ENCODE measurements around the gene TBC1D1. TPM values are rescaled to one million over a fixed set of nuclear protein-coding genes. Genes with fewer than 3 reads are reported as not detected.
A peak's percentile ranks its signal among the peaks of the same experiment; 100 is the strongest.

TBC1D1 gene
- total RNA-seq, 1 experiment from 2014 or later: 56.0 TPM

DNA sequence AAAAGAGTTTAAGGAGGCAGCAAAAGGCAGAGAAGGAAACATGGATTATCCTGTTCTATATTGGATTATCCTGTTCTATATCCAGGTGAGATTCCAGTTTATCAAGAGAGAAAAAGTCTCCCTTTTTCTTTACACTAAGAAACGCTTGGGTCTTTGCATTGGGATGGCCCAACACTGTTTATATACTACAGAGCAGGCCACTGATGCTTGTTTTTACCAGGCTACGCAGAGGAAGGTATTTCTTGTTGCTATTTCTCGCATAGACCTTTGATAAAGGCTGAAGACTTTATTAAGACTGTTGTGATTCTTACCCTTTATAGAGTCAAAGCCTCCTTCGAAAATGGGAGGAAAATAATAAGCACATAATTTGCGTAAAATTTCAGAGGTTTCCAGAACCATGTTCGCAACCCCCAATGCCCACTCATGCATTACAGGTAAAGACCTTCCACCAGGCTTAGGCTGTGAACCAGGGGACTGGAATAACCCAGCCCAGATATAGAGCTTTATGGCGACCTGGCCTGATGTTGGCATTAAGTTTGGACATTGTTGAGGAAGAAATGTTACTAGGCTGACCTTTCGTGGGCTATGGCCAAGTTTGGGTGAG lies 287.6 kb downstream of the TBC1D1 start:
- in situ Hi-C loops (cut with HindIII; ENCODE audit: low pct_unique_long_range_greater_than_20kb, low sequenced_read_pairs) (no loop called here), intact Hi-C loops (cut with micrococcal nuclease; ENCODE audit: unreplicated experiment) (loop anchor here (2.0 to 10.0 kb wide), 2 partner anchors 104 to 552 kb away; no protein-coding TSS in a partner anchor)
- TF ChIP-seq, protein P1, sequence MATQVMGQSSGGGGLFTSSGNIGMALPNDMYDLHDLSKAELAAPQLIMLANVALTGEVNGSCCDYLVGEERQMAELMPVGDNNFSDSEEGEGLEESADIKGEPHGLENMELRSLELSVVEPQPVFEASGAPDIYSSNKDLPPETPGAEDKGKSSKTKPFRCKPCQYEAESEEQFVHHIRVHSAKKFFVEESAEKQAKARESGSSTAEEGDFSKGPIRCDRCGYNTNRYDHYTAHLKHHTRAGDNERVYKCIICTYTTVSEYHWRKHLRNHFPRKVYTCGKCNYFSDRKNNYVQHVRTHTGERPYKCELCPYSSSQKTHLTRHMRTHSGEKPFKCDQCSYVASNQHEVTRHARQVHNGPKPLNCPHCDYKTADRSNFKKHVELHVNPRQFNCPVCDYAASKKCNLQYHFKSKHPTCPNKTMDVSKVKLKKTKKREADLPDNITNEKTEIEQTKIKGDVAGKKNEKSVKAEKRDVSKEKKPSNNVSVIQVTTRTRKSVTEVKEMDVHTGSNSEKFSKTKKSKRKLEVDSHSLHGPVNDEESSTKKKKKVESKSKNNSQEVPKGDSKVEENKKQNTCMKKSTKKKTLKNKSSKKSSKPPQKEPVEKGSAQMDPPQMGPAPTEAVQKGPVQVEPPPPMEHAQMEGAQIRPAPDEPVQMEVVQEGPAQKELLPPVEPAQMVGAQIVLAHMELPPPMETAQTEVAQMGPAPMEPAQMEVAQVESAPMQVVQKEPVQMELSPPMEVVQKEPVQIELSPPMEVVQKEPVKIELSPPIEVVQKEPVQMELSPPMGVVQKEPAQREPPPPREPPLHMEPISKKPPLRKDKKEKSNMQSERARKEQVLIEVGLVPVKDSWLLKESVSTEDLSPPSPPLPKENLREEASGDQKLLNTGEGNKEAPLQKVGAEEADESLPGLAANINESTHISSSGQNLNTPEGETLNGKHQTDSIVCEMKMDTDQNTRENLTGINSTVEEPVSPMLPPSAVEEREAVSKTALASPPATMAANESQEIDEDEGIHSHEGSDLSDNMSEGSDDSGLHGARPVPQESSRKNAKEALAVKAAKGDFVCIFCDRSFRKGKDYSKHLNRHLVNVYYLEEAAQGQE (IDR thresholded peaks at IDR 0.05; ENCODE audit: insufficient read depth in 1 of 2, low read depth in 2 of 2, low read length in 1 of 2): no peak
- TF ChIP-seq TCF7L2 (IDR thresholded peaks at IDR 0.05; ENCODE audit: low read depth, low read length): no peak
- no peak for TF ChIP-seq SIN3A (IDR thresholded peaks at IDR 0.05; ENCODE audit: borderline replicate concordance, insufficient read depth, low read depth, low read length)
- TF ChIP-seq, protein P2, sequence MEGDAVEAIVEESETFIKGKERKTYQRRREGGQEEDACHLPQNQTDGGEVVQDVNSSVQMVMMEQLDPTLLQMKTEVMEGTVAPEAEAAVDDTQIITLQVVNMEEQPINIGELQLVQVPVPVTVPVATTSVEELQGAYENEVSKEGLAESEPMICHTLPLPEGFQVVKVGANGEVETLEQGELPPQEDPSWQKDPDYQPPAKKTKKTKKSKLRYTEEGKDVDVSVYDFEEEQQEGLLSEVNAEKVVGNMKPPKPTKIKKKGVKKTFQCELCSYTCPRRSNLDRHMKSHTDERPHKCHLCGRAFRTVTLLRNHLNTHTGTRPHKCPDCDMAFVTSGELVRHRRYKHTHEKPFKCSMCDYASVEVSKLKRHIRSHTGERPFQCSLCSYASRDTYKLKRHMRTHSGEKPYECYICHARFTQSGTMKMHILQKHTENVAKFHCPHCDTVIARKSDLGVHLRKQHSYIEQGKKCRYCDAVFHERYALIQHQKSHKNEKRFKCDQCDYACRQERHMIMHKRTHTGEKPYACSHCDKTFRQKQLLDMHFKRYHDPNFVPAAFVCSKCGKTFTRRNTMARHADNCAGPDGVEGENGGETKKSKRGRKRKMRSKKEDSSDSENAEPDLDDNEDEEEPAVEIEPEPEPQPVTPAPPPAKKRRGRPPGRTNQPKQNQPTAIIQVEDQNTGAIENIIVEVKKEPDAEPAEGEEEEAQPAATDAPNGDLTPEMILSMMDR (IDR thresholded peaks at IDR 0.05): no peak
- ATAC-seq: no peak
- Histone ChIP-seq H3K36me3 (ENCODE audit: control insufficient read depth, insufficient read depth, low read length) (no peaks in the 10 kb centered on the region), H3K27me3 (ENCODE audit: control insufficient read depth, insufficient read depth, low read length) (no peaks in the 10 kb centered on the region), H3K4me1 (ENCODE audit: control insufficient read depth, insufficient read depth, low read length) (no peaks in the 10 kb centered on the region), H3K27ac (ENCODE audit: low read length) (no peak overlapping the region), H3K4me3 (ENCODE audit: low read depth in 2 of 2, low read length in 2 of 2) (no peak overlapping the region), H3K9me3 (ENCODE audit: control insufficient read depth, insufficient read depth, low read depth, low read length) (no peaks in the 10 kb centered on the region)
- no peak for DNase-seq (ENCODE audit: low read depth, low spot score)
- ChIA-PET CTCF (no interaction called here), POLR2A (interaction anchor here (0.7 kb wide), 1 partner anchor 418 kb away, joined by 3 read pairs; no protein-coding TSS in a partner anchor)
- BruUV-seq (replicated peaks): no TSS peak

DNA sequence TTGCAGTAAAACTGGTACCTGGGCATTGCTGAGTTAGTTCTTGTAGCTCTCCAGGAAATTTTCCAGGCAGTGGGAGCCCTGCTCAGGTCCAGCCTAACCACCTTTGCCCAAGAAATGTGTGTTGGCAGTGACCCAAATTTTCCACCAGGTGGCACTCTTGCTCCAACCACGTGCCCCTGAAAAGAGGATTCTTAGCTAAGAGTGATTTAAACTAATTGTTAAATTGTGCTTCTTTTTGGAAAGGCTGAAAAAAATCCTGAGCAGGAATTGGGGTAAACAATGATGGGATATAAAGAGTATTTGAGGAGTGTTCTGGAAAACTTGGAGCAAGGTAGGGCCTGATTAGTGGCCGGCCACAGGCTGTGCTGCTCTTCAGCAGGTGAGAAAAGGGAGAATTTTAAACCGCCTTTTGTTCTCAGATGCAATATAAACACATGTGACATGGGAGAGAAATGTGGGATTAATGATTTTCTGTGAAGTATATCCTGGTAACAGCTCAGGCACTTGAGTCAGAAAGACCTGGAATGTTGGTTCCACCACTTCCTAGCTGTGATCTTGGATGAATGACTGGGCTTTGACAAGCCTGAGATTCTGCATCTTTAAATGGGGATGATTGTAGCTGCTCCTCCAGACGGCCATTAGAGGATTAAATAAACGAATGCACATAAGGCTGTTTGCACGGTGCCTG lies 288.9 kb downstream of the TBC1D1 start:
- in situ Hi-C loops (cut with HindIII; ENCODE audit: low pct_unique_long_range_greater_than_20kb, low sequenced_read_pairs): no loop called here
- POLR2A ChIA-PET: no interaction called here

More for the DNA sequence above, 288.9 kb downstream of the TBC1D1 start:
- intact Hi-C loops (cut with micrococcal nuclease; ENCODE audit: unreplicated experiment): loop anchor here (2.0 to 10.0 kb wide), 3 partner anchors 105 to 551 kb away; no protein-coding TSS in a partner anchor
- Histone ChIP-seq H3K9me3 (ENCODE audit: control insufficient read depth, insufficient read depth, low read depth, low read length) (no peaks in the 10 kb centered on the region), H3K27me3 (ENCODE audit: control insufficient read depth, insufficient read depth, low read length) (no peaks in the 10 kb centered on the region), H3K27ac (ENCODE audit: low read length) (no peak overlapping the region), H3K4me1 (ENCODE audit: control insufficient read depth, insufficient read depth, low read length) (no peaks in the 10 kb centered on the region), H3K36me3 (ENCODE audit: control insufficient read depth, insufficient read depth, low read length) (no peaks in the 10 kb centered on the region), H3K4me3 (ENCODE audit: low read depth in 2 of 2, low read length in 2 of 2) (no peak overlapping the region)
- no peak for TF ChIP-seq POLR2AphosphoS5 (IDR thresholded peaks at IDR 0.05; ENCODE audit: low read depth, low read length)
- no peak for TF ChIP-seq SIN3A (IDR thresholded peaks at IDR 0.05; ENCODE audit: borderline replicate concordance, insufficient read depth, low read depth, low read length)
- TF ChIP-seq, protein P2 (IDR thresholded peaks at IDR 0.05): peak; percentile 86
- TF ChIP-seq TCF7L2 (IDR thresholded peaks at IDR 0.05; ENCODE audit: low read depth, low read length): no peak
- TF ChIP-seq, protein P1 (IDR thresholded peaks at IDR 0.05; ENCODE audit: insufficient read depth in 1 of 2, low read depth in 2 of 2, low read length in 1 of 2): no peak
- no TSS peak for BruUV-seq (replicated peaks)
- CTCF ChIA-PET: interaction anchor here (1.2 to 1.8 kb wide), 4 partner anchors 495 to 551 kb away, joined by 3 to 8 read pairs (median 6); no protein-coding TSS in a partner anchor
- DNase-seq (ENCODE audit: low read depth, low spot score) (no peak), ATAC-seq (peak; percentile 90)
